ENCODE data around the gene LAMB4. TPM values are rescaled to one million over a fixed set of nuclear protein-coding genes. Genes with fewer than 3 reads are reported as not detected.
"Not testable (repeated sequence)": the region's sequence is repeated elsewhere in the genome, so short reads cannot be mapped to it uniquely, and the experiment has no call there.

Gene LAMB4
- total RNA-seq, 4 donors from 2014 or later = 0.60 to 3.0 TPM; not detected in 2

DNA sequence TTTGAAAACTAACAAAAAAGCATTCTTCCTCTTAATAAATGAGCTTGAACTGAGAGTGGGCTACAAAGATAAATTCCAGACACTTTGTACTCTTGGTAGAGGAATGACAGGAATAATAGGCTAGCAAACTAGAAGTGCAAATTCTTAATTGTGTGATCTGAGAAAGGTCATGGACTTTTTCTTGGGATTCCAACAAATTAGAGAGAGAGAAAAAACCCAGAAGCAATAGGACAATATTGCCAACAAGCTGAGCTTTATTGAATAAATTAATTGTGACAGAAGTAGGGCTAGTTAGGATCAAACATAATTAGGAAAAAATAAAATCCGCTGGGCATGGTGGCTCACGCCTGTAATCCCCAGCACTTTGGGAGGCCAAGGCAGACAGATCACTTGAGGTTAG is 85.8 kb downstream of the LAMB4 start:
- TF ChIP-seq, protein P1, sequence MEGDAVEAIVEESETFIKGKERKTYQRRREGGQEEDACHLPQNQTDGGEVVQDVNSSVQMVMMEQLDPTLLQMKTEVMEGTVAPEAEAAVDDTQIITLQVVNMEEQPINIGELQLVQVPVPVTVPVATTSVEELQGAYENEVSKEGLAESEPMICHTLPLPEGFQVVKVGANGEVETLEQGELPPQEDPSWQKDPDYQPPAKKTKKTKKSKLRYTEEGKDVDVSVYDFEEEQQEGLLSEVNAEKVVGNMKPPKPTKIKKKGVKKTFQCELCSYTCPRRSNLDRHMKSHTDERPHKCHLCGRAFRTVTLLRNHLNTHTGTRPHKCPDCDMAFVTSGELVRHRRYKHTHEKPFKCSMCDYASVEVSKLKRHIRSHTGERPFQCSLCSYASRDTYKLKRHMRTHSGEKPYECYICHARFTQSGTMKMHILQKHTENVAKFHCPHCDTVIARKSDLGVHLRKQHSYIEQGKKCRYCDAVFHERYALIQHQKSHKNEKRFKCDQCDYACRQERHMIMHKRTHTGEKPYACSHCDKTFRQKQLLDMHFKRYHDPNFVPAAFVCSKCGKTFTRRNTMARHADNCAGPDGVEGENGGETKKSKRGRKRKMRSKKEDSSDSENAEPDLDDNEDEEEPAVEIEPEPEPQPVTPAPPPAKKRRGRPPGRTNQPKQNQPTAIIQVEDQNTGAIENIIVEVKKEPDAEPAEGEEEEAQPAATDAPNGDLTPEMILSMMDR (IDR thresholded peaks at IDR 0.05) = no peak
- DNase-seq (ENCODE audit: low spot score) = no peak
- ATAC-seq (ENCODE audit: low FRiP score) = no peak

DNA sequence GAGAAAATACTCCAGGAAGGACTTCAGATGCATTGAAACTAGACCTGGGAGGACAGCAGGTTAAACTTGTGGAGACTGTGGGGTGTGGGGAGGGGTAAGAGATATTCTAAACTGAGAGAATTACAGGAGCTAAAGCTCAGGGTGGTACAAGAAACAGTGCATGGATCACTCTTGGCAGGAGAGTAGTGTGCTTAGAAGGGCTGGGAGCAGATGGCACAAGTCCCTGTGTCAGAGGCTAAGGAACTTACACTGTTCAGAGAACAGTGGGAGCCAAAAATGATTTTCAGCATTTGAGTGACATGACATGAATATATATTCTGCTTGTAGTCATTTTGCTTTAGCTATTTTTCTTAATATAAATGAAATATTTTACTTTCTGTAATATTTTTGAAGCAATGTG is 91.2 kb downstream of the LAMB4 start:
- TF ChIP-seq, protein P1 (IDR thresholded peaks at IDR 0.05) = no peak
- DNase-seq (ENCODE audit: low spot score) (no peak), ATAC-seq (ENCODE audit: low FRiP score) (no peak)

DNA sequence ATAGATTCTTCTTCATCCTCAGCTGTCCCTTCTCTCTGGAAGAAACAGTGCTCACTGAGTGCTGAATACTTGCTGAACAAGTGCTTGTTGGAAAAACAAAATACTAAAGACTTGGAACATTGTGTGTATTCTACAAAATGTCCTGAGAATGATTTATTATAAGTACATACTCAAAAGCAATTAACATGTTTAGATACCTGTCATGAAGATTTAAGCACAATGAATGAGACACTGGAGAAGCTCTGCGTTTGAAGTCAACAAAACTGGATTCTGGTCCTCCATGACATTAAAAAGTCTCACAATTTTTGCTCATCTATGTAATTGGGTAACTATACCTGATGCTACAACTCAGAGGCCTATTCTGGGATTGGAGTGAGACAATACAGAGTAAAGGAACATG is 92.4 kb downstream of the LAMB4 start:
- no peak for DNase-seq (ENCODE audit: low spot score)
- TF ChIP-seq, protein P1 (IDR thresholded peaks at IDR 0.05) = no peak
- no peak for ATAC-seq (ENCODE audit: low FRiP score)

DNA sequence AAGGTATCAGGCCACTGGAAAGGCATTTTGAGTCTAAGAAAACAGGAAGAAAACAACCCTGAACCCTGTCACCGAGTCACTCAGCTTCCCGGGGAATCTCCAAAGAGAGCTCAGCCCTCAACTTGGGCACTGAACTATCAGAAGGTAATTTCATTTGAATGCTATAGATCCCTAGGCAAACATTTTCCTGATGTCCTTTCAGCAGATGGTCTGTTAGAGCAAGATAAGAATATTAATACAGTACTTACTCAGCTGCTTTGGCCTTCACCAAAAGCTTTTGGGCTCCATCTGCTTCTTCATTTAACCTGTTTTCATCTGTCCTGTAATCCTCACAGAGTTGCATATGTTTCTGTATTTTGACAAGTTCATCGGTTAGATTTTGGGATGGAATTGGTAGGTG is 93.0 kb downstream of the LAMB4 start:
- ATAC-seq (ENCODE audit: low FRiP score) (no peak), DNase-seq (ENCODE audit: low spot score) (no peak)
- TF ChIP-seq, protein P1 (IDR thresholded peaks at IDR 0.05) = no peak

DNA sequence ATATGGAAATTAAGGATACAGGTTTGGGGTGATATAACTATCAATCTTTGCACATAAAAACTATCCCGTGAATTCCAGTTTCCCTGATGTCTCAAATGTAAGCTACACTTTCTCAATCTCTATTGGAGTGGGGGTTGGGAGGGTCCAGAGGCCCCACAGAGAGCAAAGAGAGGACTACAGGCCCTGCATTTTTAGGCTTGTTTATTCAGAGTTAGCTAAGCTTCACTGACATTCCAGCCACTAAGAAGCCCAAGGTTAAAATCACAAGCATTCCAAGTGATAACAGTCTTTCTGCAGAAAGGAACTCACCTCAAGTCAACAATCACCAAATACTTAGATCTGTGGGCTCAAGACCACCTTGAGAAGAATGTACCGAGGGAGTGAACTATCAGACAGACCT is 95.6 kb downstream of the LAMB4 start:
- DNase-seq (ENCODE audit: low spot score) (no peak), ATAC-seq (ENCODE audit: low FRiP score) (no peak)
- TF ChIP-seq, protein P1 (IDR thresholded peaks at IDR 0.05) = no peak

DNA sequence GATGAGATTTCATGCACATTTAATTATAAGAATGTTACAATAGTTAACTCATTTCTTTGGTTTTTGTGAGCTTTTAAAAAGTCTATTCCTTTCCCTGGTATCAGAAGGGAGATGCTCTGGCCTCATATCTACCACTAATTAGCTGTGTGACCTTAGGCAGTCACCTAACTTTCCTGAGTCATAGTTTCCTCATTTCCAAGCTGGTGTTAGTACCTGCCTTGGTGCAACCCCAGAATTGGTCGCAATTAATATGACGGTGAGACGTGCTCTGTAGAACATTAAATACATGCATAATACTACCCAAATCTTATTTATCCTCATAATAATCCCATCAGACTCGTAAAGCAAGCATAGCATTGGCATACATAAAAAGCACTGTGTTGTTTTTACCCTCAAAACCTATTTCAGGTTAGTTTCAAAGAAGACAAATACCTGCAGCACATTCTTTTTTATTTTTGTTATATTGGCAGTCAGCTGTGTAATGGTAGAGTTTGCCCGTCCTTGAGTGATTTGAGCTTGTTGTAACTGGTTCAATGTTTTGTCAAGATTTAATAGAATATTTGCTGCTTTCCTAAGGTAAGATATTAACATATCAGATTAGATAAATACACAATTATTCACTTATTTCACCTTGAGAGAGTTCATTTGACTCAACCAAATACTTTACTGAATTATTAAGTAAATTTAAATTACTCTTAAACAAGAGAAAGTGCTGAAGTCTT is 96.2 kb downstream of the LAMB4 start:
- DNase-seq (ENCODE audit: low spot score) = no peak
- TF ChIP-seq, protein P1 (IDR thresholded peaks at IDR 0.05) = no peak
- ATAC-seq (ENCODE audit: low FRiP score) = no peak

DNA sequence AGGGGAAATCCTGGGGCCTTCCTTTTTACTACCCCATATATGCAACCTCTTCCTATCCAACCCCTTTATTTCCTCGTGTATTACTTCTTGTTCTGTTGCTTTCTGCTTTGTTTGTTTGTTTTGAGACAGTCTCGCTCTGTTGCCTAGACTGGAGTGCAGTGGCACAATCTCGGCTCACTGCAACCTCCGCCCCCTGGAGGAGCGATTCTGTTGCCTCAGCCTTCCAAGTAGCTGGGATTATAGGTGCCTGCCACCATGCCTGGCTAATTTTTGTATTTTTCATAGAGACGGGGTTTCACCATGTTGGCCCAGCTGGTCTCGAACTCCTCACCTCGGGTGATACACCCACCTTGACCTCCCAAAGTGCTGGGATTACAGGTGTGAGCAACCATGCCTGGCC is 96.9 kb downstream of the LAMB4 start:
- not testable (repeated sequence) for ATAC-seq (ENCODE audit: low FRiP score); DNase-seq (ENCODE audit: low spot score)

Data from omental fat pad (tissue), 4 donors.